Hematopoietic multipotent progenitor cell treated with erythropoietin and hydrocortisone succinate and interleukin-3 and kit ligand, for 17 days (in vitro differentiated cells): Measurements from ENCODE around the gene F12.

ENCODE experiments used
- DNase-seq: peaks from one replicate; pipeline ENCODE4 v3.0.0-alpha.2; 2015; ENCODE audit warnings: low spot score

F12 gene

GRCh38 chr5:177409043-177409801 is at the start of gene F12:
F12 (minus strand) TSS chr5:177409564; CDS start chr5:177409527, 37 bp downstream.
- DNase-seq = no peak

GRCh38 chr5:177458912-177459350 is 49.6 kb upstream of the F12 start:
- DNase-seq = no peak

GRCh38 chr5:177457852-177458681 is 48.7 kb upstream of the F12 start:
- DNase-seq = no peak

- peak; percentile 87 for DNase-seq
These were observed 47.9 kb upstream of the F12 start for GRCh38 chr5:177456976-177457851.

GRCh38 chr5:177456591-177456964 is 47.2 kb upstream of the F12 start:
- no peak for DNase-seq

- peak; percentile 90 for DNase-seq
These were observed 46.6 kb upstream of the F12 start for GRCh38 chr5:177455661-177456590.

- DNase-seq = peak; percentile 89
These were observed 45.8 kb upstream of the F12 start for GRCh38 chr5:177455036-177455660.

GRCh38 chr5:177454397-177455035 is 45.2 kb upstream of the F12 start:
- peak; percentile 91 for DNase-seq

GRCh38 chr5:177453852-177454396 is 44.6 kb upstream of the F12 start:
- no peak for DNase-seq

- DNase-seq = no peak
These were observed 43.6 kb upstream of the F12 start for GRCh38 chr5:177452688-177453638.

- no peak for DNase-seq
These were observed 41.5 kb upstream of the F12 start for GRCh38 chr5:177450667-177451424.

GRCh38 chr5:177449140-177450061 is 40.0 kb upstream of the F12 start:
- DNase-seq = no peak

- no peak for DNase-seq
These were observed 39.0 kb upstream of the F12 start for GRCh38 chr5:177448244-177448950.

GRCh38 chr5:177447611-177448243 is 38.4 kb upstream of the F12 start:
- DNase-seq = no peak

- no peak for DNase-seq
These were observed 37.8 kb upstream of the F12 start for GRCh38 chr5:177447066-177447610.
